SH-SY5Y (cell line): Measurements from ENCODE around the gene TRIOBP.

Source experiments
- GATA2 ChIP-seq: IDR thresholded peaks from 2 replicates; pipeline ENCODE4 v1.6.1; 2011; ENCODE audit warnings: mild to moderate bottlenecking, low read depth, low read length
- GATA3 ChIP-seq: IDR thresholded peaks from 2 replicates; pipeline ENCODE4 v1.6.1; 2011; ENCODE audit warnings: low read depth, mild to moderate bottlenecking, low read length, moderate library complexity

Gene TRIOBP

DNA sequence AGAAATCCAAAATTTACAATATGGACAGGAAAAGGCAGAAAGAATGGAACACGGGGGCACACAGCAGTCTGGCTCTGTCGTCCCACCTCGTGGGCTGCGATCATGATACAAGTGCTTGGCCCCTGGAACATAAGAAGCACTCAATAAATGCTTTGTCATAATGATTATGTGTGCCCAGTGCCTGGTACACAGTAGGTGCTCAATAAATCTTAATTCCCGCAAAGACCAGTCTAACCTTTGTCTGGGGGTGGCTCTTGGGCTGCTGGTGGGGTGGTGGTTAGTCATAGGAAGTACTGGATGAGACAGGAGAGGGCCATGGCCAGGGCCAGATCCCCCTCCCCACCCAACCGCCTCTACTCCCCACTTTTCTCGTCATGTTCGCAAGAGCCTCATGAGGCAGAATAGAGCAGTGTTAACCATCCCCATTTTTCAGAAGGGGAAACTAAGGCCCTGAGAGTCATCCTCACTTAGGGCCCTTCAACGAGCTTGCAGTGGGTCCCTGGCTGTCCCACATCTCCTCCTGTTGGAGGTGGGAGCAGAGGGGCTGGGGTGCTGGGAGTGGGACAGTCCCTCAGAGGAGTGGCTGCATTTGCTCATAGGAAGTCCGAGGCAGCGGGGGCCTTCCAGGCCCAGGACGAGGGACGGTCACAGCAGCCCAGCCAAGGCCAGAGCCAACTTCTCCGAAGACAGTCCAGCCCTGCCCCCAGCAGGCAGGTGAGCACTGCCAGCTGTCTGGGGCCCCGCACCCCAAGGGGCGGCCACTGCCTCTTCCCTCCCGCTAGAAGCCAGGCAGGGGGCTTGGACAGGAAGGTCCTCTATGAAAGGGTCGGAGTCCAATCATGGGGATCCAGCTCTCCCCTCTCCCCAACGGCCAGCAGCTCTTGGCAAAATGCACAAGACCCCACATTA lies 36.1 kb downstream of the TRIOBP start:
- TF ChIP-seq GATA2 (no peak), GATA3 (no peak)

DNA sequence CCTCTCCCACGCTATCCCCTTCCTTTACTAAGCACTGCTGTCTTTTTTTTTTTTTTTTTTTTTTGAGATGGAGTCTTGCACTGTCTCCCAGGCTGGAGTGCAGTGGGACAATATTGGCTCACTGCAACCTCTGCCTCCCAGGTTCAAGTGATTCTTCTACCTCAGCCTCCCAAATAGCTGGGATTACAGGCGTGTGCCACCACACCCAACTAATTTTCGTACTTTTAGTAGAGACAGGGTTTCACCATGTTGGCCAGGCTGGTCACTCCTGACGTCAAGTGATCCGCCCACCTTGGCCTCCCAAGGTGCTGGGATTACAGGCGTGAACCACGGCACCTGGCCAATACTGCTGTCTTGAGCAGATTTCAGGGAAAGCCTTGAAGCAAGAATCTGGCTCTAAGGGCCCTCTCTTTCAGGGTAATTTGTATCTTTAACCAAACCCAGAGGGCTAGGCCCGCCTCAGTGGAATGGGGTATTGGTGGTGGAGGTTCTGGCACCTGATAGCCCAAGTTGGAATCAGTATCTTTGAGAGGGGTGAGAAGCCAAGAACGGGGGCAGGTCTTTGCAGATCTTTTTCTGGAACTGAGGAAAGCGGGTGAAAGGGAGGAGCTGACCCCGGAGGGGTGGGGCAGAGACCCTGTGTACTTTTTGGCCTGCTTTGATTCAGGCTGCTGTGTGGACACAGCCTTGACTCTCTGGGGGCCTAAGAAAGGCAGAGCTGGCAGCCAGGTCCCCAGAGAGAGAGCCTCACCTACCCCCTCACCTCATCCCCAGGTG lies 37.0 kb downstream of the TRIOBP start:
- TF ChIP-seq GATA3: no peak
- TF ChIP-seq GATA2: no peak

DNA sequence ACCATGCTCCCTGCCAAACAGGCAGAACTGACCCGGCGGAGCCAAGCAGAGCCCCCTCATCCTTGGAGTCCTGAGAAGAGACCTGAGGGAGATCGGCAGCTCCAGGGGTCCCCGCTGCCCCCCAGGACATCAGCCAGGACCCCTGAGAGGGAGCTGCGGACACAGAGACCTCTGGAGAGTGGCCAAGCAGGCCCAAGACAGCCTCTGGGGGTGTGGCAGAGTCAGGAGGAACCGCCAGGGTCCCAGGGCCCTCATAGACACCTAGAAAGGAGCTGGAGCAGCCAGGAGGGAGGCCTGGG lies 37.5 kb downstream of the TRIOBP start:
- TF ChIP-seq GATA3 (no peak), GATA2 (no peak)

DNA sequence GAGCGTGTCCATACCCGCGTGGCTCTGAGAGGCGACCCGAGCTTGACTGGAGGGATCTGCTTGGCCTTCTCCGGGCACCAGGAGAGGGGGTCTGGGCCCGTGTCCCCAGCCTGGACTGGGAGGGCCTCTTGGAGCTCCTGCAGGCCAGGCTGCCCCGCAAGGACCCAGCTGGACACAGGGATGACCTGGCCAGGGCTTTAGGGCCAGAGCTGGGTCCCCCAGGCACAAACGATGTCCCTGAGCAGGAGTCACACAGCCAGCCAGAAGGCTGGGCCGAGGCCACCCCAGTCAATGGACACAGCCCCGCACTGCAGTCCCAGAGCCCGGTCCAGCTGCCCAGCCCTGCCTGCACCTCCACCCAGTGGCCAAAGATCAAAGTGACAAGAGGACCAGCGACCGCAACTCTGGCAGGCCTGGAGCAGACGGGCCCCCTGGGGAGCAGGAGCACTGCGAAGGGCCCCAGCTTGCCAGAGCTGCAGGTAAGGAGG lies 38.2 kb downstream of the TRIOBP start:
- TF ChIP-seq GATA2 (peak; percentile 38; the same call in 1 of the 2 replicates), GATA3 (no peak)

DNA sequence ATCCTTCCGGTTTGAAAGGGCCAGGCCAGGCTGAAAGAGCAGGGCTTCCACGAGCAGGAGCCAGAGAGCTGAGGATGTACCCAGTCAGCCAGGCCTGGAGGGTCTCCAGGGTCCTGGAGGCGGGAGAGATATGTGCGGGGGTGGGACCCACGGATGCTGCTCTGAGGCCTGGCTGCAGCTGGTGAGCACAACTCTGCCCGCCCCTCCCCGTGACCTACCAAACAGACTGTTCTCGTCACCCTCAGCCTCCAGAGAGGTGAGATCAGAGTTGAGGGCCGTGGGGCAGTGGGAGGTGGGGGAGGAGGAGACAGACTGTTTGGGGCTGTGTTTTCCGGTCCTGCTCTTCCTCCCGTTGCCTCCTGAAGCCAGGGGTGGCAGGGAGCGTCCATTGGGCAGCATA lies 42.2 kb downstream of the TRIOBP start:
- no peak for TF ChIP-seq GATA2
- no peak for TF ChIP-seq GATA3

DNA sequence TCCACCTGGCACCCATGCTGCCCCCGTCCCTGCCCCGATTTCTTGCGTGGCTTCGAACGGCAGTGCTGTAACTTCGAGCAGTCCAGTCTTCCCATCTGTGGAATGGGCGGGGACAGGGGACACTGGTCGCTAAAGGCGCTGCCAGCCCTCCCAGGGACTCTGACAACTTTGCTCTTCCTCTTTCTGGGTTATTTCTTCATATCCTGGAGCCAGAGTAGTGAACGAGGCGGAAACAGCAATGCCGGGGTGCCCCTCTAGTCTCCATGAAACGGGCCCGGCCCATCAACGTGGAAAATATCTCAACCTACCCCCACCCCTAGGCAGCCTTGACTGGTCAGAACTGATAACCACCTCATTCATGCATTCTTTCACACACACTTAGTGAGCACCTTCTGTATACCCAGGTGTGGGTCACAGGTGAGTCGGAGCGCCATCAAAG lies 42.8 kb downstream of the TRIOBP start:
- no peak for TF ChIP-seq GATA3
- no peak for TF ChIP-seq GATA2

DNA sequence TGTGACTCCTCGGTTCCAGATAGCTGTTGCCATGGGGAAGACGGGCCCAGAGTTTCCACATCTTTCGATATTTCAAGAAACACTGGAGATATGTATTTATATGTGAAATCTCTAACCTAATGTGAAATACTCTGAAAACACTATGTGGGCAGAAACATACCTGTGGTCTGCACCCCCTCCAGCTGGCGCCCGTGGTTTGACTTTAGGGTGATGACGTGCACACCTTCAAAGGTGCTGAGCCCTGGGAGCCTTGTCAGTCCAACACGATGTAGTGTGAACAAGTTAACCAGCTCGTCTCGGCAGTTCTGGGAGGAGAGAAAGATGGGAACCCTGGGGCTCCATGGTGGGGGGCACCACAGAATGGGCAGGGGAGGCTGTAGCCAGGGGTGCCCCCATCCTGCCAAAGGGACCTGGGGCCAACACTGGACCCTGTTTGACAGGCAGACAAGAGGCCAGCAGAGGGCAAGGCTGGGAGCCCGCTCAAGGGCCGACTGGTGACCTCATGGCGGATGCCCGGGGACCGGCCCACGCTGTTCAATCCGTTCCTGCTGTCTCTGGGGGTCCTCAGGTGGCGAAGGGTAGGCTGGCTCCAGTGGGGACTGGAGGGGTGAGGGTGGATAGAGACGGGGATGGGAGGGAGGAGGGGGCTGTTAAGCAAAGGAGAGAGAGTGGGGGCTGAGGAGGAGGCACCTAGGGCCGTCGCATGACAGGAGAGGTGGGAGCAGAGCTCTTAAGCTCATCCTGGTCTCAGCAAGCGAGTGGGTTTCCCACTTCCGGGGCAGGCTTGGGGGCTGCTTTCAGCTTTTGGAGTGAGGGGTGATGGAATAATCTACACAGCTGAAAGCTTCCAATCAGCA lies 43.8 kb downstream of the TRIOBP start:
- TF ChIP-seq GATA3 (no peak), GATA2 (no peak)

DNA sequence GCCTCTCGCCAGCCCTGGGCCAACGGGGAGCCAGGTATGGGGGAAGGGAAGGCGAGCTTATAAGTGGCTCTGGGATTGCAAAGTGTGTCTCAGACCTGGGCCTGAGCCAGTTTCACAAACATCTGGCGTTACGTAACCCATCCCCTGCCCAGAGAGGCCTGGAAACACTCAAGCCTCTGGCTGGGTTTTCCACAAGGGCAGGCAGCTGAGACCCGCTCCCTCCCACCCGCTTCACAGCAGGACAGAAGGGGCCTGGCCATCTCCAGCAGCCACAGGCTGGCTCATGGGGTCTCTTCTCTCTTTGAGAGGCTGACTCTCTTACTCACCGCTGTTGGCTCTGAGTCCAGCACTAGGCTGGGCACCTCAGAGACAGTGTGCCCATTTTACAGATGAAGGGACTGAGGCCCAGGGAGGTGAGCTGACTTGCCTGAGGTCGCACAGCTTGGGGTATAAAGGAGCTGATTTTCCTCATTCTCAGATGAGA lies 44.5 kb downstream of the TRIOBP start:
- no peak for TF ChIP-seq GATA2
- TF ChIP-seq GATA3: no peak

DNA sequence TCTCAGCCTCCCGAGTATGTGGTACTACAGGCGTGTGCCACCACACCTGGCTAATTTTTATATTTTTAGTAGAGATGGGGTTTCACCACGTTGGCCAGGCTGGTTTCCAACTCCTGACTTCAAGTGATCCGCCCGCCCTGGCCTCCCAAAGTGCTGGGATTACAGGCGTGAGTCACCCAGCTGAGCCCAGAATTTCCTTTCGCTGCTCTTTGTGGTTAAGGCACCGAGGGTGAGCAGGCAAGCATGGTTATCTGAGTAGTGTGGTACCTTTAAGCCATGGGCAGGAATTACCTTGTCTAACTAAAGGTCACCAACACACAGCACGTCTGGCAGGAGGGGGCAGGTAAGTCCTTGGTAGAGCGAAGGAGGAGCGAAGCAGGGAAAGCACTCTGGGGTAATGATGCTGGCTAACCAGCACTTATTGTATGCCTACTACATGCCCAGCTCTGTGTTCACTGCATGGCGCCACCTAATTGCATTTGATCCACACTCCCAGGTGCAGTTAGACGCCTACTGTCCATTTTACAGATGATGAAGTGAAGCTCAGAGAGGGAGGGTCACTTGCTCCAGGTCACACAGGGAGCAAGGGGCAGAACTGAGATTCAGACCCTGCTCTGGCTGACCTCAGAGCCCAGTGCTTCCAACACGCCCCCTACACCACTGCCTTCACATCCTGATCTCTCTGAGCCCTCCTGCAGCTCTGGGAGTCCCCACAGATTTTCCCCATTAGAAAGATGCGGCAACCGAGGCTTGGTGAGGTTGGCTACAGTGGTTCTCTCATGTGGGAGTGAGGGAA lies 45.7 kb downstream of the TRIOBP start:
- TF ChIP-seq GATA2 (no peak), GATA3 (no peak)

DNA sequence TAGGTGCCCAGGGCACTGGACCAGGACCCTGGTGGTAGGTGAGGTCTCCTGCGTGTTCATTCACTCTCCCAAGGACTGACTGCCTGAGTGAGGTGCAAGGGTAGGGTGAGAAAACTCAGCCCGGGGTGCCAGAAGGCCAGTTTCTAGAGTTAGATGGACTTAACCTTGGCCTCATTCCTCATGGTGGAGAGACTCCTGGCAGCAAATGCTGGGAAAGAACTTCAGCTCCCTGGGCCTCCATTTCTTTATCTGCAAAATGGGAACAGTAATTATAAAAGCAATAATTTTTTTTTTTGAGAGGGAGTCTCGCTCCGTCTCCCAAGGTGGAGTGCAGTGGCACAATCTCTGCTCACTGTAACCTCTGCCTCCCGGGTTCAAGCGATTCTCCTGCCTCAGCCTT lies 47.7 kb downstream of the TRIOBP start:
- TF ChIP-seq GATA2 (no peak), GATA3 (no peak)

DNA sequence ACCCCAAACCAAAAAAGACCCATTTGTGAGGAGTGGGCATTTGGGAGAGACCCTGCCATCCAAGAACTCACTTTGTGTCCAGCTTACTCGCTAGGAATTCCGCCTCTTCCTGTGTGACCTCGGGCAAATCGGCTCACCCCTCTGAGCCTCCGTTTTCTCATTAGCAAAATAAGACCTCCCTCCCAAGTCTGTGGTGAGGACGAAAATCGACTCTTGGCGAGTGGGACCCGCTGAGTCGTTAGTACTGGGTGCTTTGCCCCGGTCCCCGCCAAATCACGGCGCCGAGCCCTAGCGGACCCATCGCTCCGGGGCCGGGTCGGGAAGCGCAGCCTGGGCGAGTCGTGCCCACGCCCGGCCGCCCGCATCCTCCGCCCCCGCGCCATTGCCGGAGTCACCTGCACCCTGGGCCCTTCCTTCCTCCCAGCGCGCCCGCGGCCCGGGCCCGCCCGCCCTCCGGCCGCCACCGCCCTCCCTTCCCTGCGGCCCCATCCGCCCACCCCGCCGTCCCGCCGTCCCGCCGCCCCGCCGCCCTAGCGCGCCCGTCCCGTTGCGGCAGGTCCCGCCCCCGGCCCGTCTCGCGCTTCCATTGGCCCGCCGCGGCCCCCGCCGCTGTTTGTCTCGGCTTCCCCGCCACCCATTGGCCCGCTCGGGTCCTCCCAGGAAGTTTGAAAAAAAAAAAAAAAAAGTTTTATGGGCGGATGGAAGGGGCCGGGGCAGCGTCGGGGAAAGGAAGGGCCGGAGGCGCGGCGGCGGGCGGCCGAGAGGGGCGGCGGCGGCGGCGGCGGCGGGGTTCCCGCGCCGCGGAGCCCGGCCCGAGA lies 48.9 kb downstream of the TRIOBP start:
- TF ChIP-seq GATA3 (no peak), GATA2 (no peak)

DNA sequence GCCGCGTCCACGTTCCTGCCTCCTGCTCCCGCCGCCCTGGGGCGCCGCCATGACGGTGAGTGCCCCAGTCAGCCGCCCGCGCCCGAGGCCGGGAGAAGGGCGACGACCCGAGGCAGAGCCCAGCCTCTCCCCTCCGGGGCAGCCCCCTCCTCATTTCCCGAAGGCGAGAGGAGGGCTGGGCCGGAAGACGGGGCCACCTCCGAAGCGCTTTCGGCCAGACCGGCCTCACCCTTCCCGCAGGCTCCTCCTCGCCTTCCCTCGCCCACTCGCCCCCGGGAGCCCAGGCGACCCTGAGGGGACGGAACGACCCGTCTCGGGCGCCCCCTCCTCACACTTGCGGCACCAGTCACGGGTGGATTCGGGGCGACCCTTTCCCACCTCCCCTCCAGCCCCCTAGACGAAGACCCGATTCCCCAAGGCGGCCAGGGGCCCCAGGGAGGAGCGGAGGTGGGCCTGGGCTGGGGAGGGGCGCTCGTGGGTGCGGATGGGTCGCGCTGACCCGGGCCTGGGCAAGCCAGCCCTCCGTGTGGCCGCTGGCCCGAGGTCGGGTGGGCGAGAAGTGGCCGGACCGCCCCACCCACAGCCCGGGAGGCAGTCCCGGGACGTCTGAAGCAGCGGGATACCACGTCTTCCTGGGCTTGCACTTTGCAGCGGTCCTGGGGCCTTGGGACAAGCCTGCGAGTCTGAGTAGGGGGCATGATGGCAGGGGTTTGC lies 49.7 kb downstream of the TRIOBP start:
- TF ChIP-seq GATA2 (no peak), GATA3 (no peak)
